Body of pancreas (tissue), 4 donors: ENCODE data around the gene NRXN2.

Experiments
- CTCF ChIP-seq, 7 experiments: fragments of 450-650 bp in 4 of 7; fragments of 200-600 bp in 3 of 7; sonication (generic) in 3 of 7; IDR thresholded peaks; one replicate each; pipeline ENCODE4 v1.5.1; 2016 to 2019; ENCODE audit warnings: antibody characterized with exemption in 7 of 7
- POLR2A ChIP-seq, 3 donors: fragments of 450-650 bp; IDR thresholded peaks; one replicate each; pipeline ENCODE4 v1.6.1; 2016; ENCODE audit warnings: antibody characterized with exemption in 3 of 3, mild to moderate bottlenecking in 2 of 3

GRCh38 chr11:64726211-64726641 lies 3.2 kb upstream of the NRXN2 start:
- no peak for TF ChIP-seq CTCF (IDR thresholded peaks at IDR 0.05)
- no peak for TF ChIP-seq POLR2A (IDR thresholded peaks at IDR 0.05)
